Hepatocyte (in vitro differentiated cells): ENCODE measurements around the gene PDE11A. TPM values are rescaled to one million over a fixed set of nuclear protein-coding genes. Genes with fewer than 3 reads are reported as not detected.

ENCODE experiments used
- DNase-seq: peaks from one replicate; pipeline ENCODE4 v3.0.0-alpha.2; 2016; ENCODE audit warnings: low spot score
- H2AFZ ChIP-seq: fragments of 200-600 bp; sonication (generic); 2 replicates; pipeline ENCODE4 v1.6.0; 2016; ENCODE audit warnings: antibody characterized with exemption, mild to moderate bottlenecking
- H3K27ac ChIP-seq: fragments of 200-600 bp; sonication (generic); 2 replicates; pipeline ENCODE4 v1.5.1; 2016; ENCODE audit warnings: mild to moderate bottlenecking
- H3K27me3 ChIP-seq: fragments of 200-600 bp; sonication (generic); 2 replicates; pipeline ENCODE4 v1.6.1; 2016
- H3K36me3 ChIP-seq: fragments of 200-600 bp; sonication (generic); replicated peaks from 2 replicates; pipeline ENCODE4 v1.5.1; 2016; ENCODE audit warnings: low read depth; ENCODE audit not compliant: insufficient read depth
- H3K4me1 ChIP-seq: fragments of 200-600 bp; sonication (generic); 2 replicates; pipeline ENCODE4 v1.5.1; 2016; ENCODE audit warnings: mild to moderate bottlenecking, moderate library complexity; ENCODE audit not compliant: insufficient read depth
- H3K4me2 ChIP-seq: fragments of 200-600 bp; sonication (generic); 2 replicates; pipeline ENCODE4 v1.6.0; 2016
- H3K4me3 ChIP-seq: fragments of 200-600 bp; sonication (generic); 2 replicates; pipeline ENCODE4 v1.5.1; 2016; ENCODE audit warnings: mild to moderate bottlenecking
- H3K79me2 ChIP-seq: fragments of 200-600 bp; sonication (generic); 2 replicates; pipeline ENCODE4 v1.6.0; 2017; ENCODE audit warnings: mild to moderate bottlenecking
- H3K9me2 ChIP-seq: fragments of 200-600 bp; sonication (generic); replicated peaks from 2 replicates; pipeline ENCODE4 v1.6.0; 2017; ENCODE audit warnings: mild to moderate bottlenecking; ENCODE audit not compliant: insufficient read depth
- H3K9me3 ChIP-seq: fragments of 200-600 bp; sonication (generic); 2 replicates; pipeline ENCODE4 v1.5.1; 2016; ENCODE audit warnings: low read depth, mild to moderate bottlenecking
- H4K20me1 ChIP-seq: fragments of 200-600 bp; sonication (generic); 2 replicates; pipeline ENCODE4 v1.6.0; 2016; ENCODE audit warnings: mild to moderate bottlenecking; ENCODE audit not compliant: insufficient read depth, poor library complexity, severe bottlenecking
- EZH2 ChIP-seq: fragments of 200-600 bp; sonication (generic); IDR thresholded peaks from 2 replicates; pipeline ENCODE4 v1.6.1; 2016; ENCODE audit warnings: antibody characterized with exemption, mild to moderate bottlenecking, borderline replicate concordance
- EZH2phosphoT487 ChIP-seq: fragments of 200-600 bp; sonication (generic); IDR thresholded peaks from one replicate; pipeline ENCODE4 v1.6.1; 2018; ENCODE audit warnings: antibody characterized with exemption, mild to moderate bottlenecking, low read depth, moderate library complexity; ENCODE audit not compliant: unreplicated experiment, severe bottlenecking
- WGBS: methylation state at CpG from one replicate; pipeline ENCODE4 v1.1.6; 2016; ENCODE audit warnings: low lambda C conversion rate; ENCODE audit errors: missing lambda C conversion rate; 5-methylcytosine and 5-hydroxymethylcytosine counted together
- polyA plus RNA-seq: library from polyadenylated mRNA; unstranded; fragments of >200 nt; fragmentation: Nextera tagmentation; extraction: Ambion mirVana; gene quantifications from 2 replicates; pipeline ENCODE4 v1.2.1, GENCODE V29; 2016
- total RNA-seq: library from RNA; depleted of rRNA; stranded (reverse); fragments of >200 nt; gene quantifications from 2 replicates; pipeline ENCODE4 v1.2.3, GENCODE V29; 2014
- TF ChIP-seq, protein P1 (sequence below): fragments of 200-600 bp; sonication (generic); IDR thresholded peaks from 2 replicates; pipeline ENCODE4 v1.5.1; 2016; ENCODE audit warnings: antibody characterized with exemption, mild to moderate bottlenecking; ENCODE audit not compliant: poor library complexity

Gene PDE11A
- total and polyA plus RNA-seq, 2 experiments from 2014 or later, result 0.71 to 1.9 TPM

DNA sequence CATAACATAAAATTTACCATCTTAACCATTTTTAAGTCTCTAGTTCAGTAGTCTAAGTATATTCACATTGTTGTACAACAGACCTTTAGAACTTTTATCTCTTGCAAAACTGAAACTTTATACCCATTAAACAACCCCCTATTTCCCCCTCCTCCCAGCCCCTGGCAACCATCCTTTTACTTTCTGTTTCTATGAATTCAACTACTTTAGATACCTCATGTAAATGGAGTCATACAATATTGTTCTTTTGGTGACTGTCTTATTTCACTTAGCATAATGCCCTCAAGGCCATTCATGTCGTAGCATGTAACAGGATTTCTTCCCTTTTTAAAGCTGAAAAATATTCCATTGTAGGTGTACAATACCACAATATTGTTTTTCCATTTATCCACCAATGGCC lies 129.8 kb downstream of the PDE11A start:
- no peak overlapping the region for H3K4me2 ChIP-seq
- no peak for DNase-seq
- H3K27me3 ChIP-seq, result no peaks in the 10 kb centered on the region
- 79% methylated on average over 1 of the region's 1 CpG for WGBS
- TF ChIP-seq, protein P1, sequence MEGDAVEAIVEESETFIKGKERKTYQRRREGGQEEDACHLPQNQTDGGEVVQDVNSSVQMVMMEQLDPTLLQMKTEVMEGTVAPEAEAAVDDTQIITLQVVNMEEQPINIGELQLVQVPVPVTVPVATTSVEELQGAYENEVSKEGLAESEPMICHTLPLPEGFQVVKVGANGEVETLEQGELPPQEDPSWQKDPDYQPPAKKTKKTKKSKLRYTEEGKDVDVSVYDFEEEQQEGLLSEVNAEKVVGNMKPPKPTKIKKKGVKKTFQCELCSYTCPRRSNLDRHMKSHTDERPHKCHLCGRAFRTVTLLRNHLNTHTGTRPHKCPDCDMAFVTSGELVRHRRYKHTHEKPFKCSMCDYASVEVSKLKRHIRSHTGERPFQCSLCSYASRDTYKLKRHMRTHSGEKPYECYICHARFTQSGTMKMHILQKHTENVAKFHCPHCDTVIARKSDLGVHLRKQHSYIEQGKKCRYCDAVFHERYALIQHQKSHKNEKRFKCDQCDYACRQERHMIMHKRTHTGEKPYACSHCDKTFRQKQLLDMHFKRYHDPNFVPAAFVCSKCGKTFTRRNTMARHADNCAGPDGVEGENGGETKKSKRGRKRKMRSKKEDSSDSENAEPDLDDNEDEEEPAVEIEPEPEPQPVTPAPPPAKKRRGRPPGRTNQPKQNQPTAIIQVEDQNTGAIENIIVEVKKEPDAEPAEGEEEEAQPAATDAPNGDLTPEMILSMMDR, result no peak
- TF ChIP-seq EZH2phosphoT487 (no peak), EZH2 (no peak)
- H3K36me3 ChIP-seq, result no peaks in the 10 kb centered on the region
- H2AFZ ChIP-seq, result no peak overlapping the region
- no peaks in the 10 kb centered on the region for H3K9me3 ChIP-seq
- H3K79me2 ChIP-seq, result no peaks in the 10 kb centered on the region
- no peaks in the 10 kb centered on the region for H3K4me1 ChIP-seq
- H3K27ac ChIP-seq, result no peak overlapping the region
- H3K4me3 ChIP-seq, result no peak overlapping the region
- no peaks in the 10 kb centered on the region for H4K20me1 ChIP-seq
- no peaks in the 10 kb centered on the region for H3K9me2 ChIP-seq

DNA sequence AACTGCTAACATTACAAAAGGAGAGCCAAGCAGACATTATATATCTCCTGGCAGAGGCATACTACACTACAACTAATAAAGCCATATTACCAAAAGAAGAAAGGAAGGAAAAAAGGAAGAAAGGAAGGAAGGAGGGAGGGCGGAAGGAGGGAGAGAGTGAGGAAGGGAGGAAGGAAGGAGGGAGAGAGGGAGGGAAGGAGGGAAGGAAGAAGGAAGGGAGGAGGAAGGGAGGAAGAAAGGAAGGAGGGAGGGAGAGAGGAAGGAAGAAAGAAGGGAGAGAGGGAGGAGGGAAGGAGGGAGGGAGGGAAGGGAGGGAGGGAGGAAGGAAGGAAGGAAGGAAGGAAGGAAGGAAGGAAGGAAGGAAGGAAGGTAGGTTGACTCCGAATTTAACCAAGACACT lies 133.4 kb downstream of the PDE11A start:
- Histone ChIP-seq H3K27me3 (no peaks in the 10 kb centered on the region), H3K4me3 (no peak overlapping the region), H3K4me2 (no peak overlapping the region), H2AFZ (no peak overlapping the region), H3K9me2 (no peaks in the 10 kb centered on the region), H3K27ac (no peak overlapping the region), H3K9me3 (no peaks in the 10 kb centered on the region), H3K79me2 (no peaks in the 10 kb centered on the region), H3K4me1 (no peaks in the 10 kb centered on the region), H4K20me1 (no peaks in the 10 kb centered on the region), H3K36me3 (no peaks in the 10 kb centered on the region)
- WGBS, result 85% methylated on average over 2 of the region's 2 CpGs
- DNase-seq, result no peak
- TF ChIP-seq EZH2phosphoT487, result no peak
- TF ChIP-seq, protein P1, result no peak

DNA sequence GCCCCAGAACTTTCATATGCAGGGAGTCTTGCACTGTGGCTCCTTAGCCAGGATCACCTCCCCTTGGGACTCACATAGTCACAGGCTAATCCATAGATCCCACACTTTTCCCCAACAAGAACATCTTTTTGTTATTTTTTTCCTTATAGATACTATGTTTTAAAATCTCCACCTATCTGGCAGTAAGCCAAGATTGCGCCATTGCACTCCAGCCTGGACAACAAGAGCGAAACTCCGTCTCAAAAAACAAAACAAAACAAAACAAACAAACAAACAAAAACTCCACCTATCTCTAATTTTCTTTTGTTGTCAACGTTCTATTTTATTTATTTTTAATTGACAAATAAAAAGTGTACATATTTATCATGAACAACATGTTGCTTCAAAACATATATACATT lies 141.7 kb downstream of the PDE11A start:
- 91% methylated on average over 4 of the region's 4 CpGs for WGBS
- no peaks in the 10 kb centered on the region for H3K79me2 ChIP-seq
- no peak for DNase-seq
- no peaks in the 10 kb centered on the region for H4K20me1 ChIP-seq
- peaks cover 8% of the 10 kb centered on the region for H3K4me1 ChIP-seq
- H3K27me3 ChIP-seq, result no peaks in the 10 kb centered on the region
- no peak overlapping the region for H3K4me2 ChIP-seq
- H3K4me3 ChIP-seq, result no peak overlapping the region
- H3K9me3 ChIP-seq, result no peaks in the 10 kb centered on the region
- H3K9me2 ChIP-seq, result no peaks in the 10 kb centered on the region
- no peaks in the 10 kb centered on the region for H3K36me3 ChIP-seq
- no peak overlapping the region for H3K27ac ChIP-seq
- TF ChIP-seq, protein P1, result no peak
- TF ChIP-seq EZH2 (no peak), EZH2phosphoT487 (no peak)
- no peak overlapping the region for H2AFZ ChIP-seq
